Transverse colon (tissue), 4 donors: ENCODE results near the gene GBE1. TPM values are rescaled to one million over a fixed set of nuclear protein-coding genes. Genes with fewer than 3 reads are reported as not detected.

Source experiments
- DNase-seq: peaks from one replicate; pipeline ENCODE4 v3.0.0-alpha.2; 2019
- H3K27ac ChIP-seq, 4 donors: fragments of 200-600 bp; sonication (generic); 2 replicates each; pipeline ENCODE4 v1.5.1; 2016 to 2018; ENCODE audit warnings: inconsistent platforms in 4 of 4
- H3K27me3 ChIP-seq: fragments of 200-600 bp; sonication (generic); 2 replicates; pipeline ENCODE4 v1.5.1; 2017; ENCODE audit warnings: inconsistent platforms
- H3K36me3 ChIP-seq, 4 donors: fragments of 200-600 bp; sonication (generic); 2 replicates each; pipeline ENCODE4 v1.5.1; 2017 to 2019; ENCODE audit warnings: inconsistent platforms in 4 of 4
- H3K4me1 ChIP-seq, 4 donors: fragments of 200-600 bp; sonication (generic); 2 replicates each; pipeline ENCODE4 v1.5.1; 2017 to 2020; ENCODE audit warnings: inconsistent platforms in 4 of 4
- H3K4me3 ChIP-seq, 4 donors: fragments of 200-600 bp; sonication (generic); 1 replicate in 1 of 4; 2 replicates in 3 of 4; pipeline versions ENCODE4 v1.5.1 to v1.6.1; 2017 to 2019; ENCODE audit warnings: inconsistent platforms in 4 of 4
- H3K9me3 ChIP-seq, 2 donors: fragments of 200-600 bp; sonication (generic); 2 replicates each; pipeline ENCODE4 v1.5.1; 2017 to 2019; ENCODE audit warnings: inconsistent platforms in 2 of 2
- CTCF ChIP-seq, 5 experiments: fragments of 200-600 bp in 3 of 5; fragments of 450-650 bp in 2 of 5; sonication (generic) in 3 of 5; IDR thresholded peaks; 1 replicate in 2 of 5; 2 replicates in 3 of 5; pipeline ENCODE4 v1.5.1; 2016 to 2017; ENCODE audit warnings: antibody characterized with exemption in 5 of 5, inconsistent platforms in 3 of 5, mild to moderate bottlenecking in 2 of 5, moderate library complexity in 1 of 5
- EP300 ChIP-seq: sonication (generic); formaldehyde crosslinking; IDR thresholded peaks from one replicate; pipeline ENCODE4 v1.6.1; 2017; ENCODE audit warnings: antibody characterized with exemption, low read depth
- POLR2A ChIP-seq: fragments of 450-650 bp; IDR thresholded peaks from one replicate; pipeline ENCODE4 v1.6.1; 2016; ENCODE audit warnings: antibody characterized with exemption, mild to moderate bottlenecking, moderate library complexity
- POLR2AphosphoS5 ChIP-seq, 3 donors: sonication (generic); formaldehyde crosslinking; IDR thresholded peaks; one replicate each; pipeline ENCODE4 v1.6.1; 2016; ENCODE audit warnings: antibody characterized with exemption in 3 of 3
- WGBS, 2 donors: methylation state at CpG; one replicate each; pipeline ENCODE4 v1.1.5; 2018; ENCODE audit warnings: low coverage in 1 of 2; 5-methylcytosine and 5-hydroxymethylcytosine counted together
- in situ Hi-C, 4 donors: fragments of 200-750 bp; cut with MboI; loops; one replicate each; pipeline versions ENCODE4 v1.15.0 to v1.15.1; 2017; ENCODE audit warnings: low sequenced_read_pairs in 3 of 4, low pct_ligation_motif_present in 1 of 4, low pct_unique_long_range_greater_than_20kb in 1 of 4
- intact Hi-C: fragments of 100-400 bp; cut with DNase I; formaldehyde crosslinking; loops from one replicate; pipeline ENCODE4 v1.15.1; 2023; ENCODE audit warnings: low total_unique reads
- total RNA-seq, 4 donors: library from RNA; depleted of rRNA; stranded (reverse); fragments of >200 nt; gene quantifications; one replicate each; pipeline ENCODE4 v1.1.0, GENCODE V29; 2016

The GBE1 gene
- total RNA-seq, 4 donors from 2014 or later: 3.0 to 24.3 (median 16.7) TPM

DNA sequence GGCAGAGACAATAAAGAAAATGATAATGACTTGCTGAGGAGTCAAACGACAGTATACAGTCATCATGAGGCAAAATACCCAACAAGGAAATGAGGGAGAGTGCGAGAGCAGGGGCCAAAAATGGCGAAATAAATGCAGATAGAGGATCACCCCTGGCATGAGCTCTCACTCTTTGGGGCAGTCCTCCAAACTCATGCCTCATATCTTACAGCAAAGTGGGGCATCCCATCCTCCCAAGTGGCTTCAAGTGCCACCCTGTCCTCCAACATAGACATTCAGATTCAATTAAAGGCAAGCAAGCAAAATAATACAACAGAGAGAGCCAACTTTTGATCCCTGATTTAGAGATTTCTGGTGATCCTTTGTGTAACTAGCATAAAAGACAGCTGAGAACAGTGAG lies 278.4 kb downstream of the GBE1 start:
- Histone ChIP-seq H3K4me3 (no peak overlapping the region), H3K27ac (no peak overlapping the region), H3K36me3 (no peaks in the 10 kb centered on the region), H3K4me1 (peaks cover 6 to 15% (median 10%) of the 10 kb centered on the region in 4 donors), H3K27me3 (no peaks in the 10 kb centered on the region), H3K9me3 (no peaks in the 10 kb centered on the region)
- in situ Hi-C loops (no loop called here), intact Hi-C loops (no loop called here)
- no peak for DNase-seq
- 87 to 96% methylated on average over 3 of the region's 3 CpGs for WGBS, 2 donors
- TF ChIP-seq POLR2AphosphoS5 (IDR thresholded peaks at IDR 0.05) (no peak), POLR2A (no peak), EP300 (no peak), CTCF (IDR thresholded peaks at IDR 0.05) (no peak)

DNA sequence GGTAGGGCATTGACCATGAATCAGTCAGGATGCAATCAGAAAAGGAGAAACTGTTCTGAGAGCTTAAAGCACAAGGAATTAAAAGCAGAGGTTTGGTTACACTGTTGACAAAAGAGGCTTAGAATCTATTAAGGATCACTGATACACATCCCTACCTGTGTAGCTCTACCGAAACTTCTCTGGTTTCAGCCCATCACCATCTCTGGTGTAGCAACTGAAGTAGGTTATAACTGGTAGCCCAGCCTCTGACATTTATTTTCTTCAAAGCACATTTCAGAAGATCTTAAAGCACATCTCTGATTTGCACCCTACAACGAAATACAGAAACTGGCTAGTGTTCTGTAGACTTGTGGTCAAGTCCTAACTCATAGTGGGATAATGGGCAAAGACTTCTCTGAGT lies 283.7 kb downstream of the GBE1 start:
- no peaks in the 10 kb centered on the region for H3K36me3 ChIP-seq
- DNase-seq: no peak
- no peaks in the 10 kb centered on the region for H3K27me3 ChIP-seq
- H3K9me3 ChIP-seq: no peaks in the 10 kb centered on the region
- no peak overlapping the region for H3K4me3 ChIP-seq
- intact Hi-C loops (no loop called here), in situ Hi-C loops (no loop called here)
- H3K4me1 ChIP-seq: no peaks in the 10 kb centered on the region
- no peak overlapping the region for H3K27ac ChIP-seq
- WGBS, 2 donors: 89 to 92% methylated on average over 2 of the region's 2 CpGs
- TF ChIP-seq CTCF (IDR thresholded peaks at IDR 0.05) (no peak), POLR2A (no peak), POLR2AphosphoS5 (IDR thresholded peaks at IDR 0.05) (no peak), EP300 (no peak)

GRCh38 chr3:81476692-81477091 lies 284.8 kb downstream of the GBE1 start:
- no peaks in the 10 kb centered on the region for H3K4me1 ChIP-seq
- TF ChIP-seq EP300: no peak
- TF ChIP-seq CTCF (IDR thresholded peaks at IDR 0.05): no peak
- no peak for TF ChIP-seq POLR2A
- TF ChIP-seq POLR2AphosphoS5 (IDR thresholded peaks at IDR 0.05): no peak
- in situ Hi-C loops: no loop called here
- H3K27ac ChIP-seq: no peak overlapping the region
- intact Hi-C loops: no loop called here
- H3K4me3 ChIP-seq: no peak overlapping the region
- H3K27me3 ChIP-seq: no peaks in the 10 kb centered on the region
- H3K9me3 ChIP-seq: no peaks in the 10 kb centered on the region
- no peaks in the 10 kb centered on the region for H3K36me3 ChIP-seq
- WGBS, 2 donors: 30 to 51% methylated on average over 4 of the region's 4 CpGs
- DNase-seq: no peak

GRCh38 chr3:81472600-81473362 lies 288.7 kb downstream of the GBE1 start:
- no peak for DNase-seq
- 72 to 78% methylated on average over 5 to 6 of the region's 6 CpGs for WGBS, 2 donors
- intact Hi-C loops (no loop called here), in situ Hi-C loops (no loop called here)
- no peaks in the 10 kb centered on the region for H3K27me3 ChIP-seq
- no peaks in the 10 kb centered on the region for H3K36me3 ChIP-seq
- H3K27ac ChIP-seq: no peak overlapping the region
- TF ChIP-seq EP300 (no peak), CTCF (IDR thresholded peaks at IDR 0.05) (no peak), POLR2AphosphoS5 (IDR thresholded peaks at IDR 0.05) (no peak), POLR2A (no peak)
- peaks cover 0 to 12% (median 2%) of the 10 kb centered on the region in 4 donors for H3K4me1 ChIP-seq
- no peak overlapping the region for H3K4me3 ChIP-seq
- no peaks in the 10 kb centered on the region for H3K9me3 ChIP-seq
